GM18951 (cell line): ENCODE measurements around the gene CSNK1E.
A peak's percentile ranks its signal among the peaks of the same experiment; 100 is the strongest.

Experiments
- POLR2A ChIP-seq: IDR thresholded peaks from 4 replicates; pipeline ENCODE4 v1.6.1; 2011; ENCODE audit warnings: mild to moderate bottlenecking; ENCODE audit not compliant: insufficient read length, insufficient read depth; ENCODE audit errors: extremely low read depth
- in situ Hi-C: fragments of 300-500 bp; cut with MboI; formaldehyde crosslinking; loops from one replicate; pipeline ENCODE4 v1.12.0; 2022; ENCODE audit warnings: low sequenced_read_pairs, mixed read lengths, inconsistent platforms; ENCODE audit not compliant: unreplicated experiment

Gene CSNK1E

DNA sequence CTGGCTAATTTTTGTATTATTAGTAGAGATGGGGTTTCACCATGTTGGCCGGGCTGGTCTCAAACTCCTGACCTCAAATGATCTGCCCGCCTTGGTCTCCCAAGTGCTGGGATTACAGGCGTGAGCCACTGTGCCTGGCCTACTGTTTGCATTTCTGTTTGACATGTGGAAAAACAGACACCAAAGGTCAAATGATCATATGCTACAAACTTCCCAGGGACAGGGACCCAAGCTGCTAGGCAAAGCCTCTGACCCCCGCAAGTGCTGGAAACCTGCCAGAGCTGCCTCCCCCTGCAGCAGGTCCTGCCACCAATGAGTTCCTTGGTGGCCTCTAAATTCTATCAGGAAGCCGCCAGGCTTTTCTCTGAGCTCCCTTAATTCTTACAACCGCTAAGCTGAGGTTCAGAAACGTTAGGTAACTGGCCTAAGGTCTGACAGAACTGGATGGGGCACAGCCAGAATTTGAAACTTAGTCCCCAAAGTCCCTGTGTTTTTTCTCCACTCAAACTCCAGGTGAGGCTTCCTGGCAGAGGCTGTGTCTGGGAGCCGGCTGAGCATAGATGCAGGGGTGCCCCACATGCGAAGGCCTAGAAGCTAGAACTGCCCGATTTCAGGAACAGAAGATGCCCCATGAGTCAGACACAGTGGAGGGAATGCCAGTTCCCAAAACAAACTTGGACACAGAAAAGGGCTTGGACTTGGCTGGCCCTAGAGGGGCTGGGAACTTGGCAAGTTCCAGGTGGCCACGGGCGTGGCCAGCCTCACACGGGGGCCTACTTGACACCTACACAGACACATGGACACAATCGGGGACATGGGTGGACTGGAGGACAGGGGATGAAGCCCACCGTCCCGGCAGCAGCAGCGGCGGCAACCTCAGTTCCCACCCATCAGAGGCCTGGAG, 7.4 kb downstream of the CSNK1E start:
- TF ChIP-seq POLR2A = no peak
- in situ Hi-C loops = no loop called here

DNA sequence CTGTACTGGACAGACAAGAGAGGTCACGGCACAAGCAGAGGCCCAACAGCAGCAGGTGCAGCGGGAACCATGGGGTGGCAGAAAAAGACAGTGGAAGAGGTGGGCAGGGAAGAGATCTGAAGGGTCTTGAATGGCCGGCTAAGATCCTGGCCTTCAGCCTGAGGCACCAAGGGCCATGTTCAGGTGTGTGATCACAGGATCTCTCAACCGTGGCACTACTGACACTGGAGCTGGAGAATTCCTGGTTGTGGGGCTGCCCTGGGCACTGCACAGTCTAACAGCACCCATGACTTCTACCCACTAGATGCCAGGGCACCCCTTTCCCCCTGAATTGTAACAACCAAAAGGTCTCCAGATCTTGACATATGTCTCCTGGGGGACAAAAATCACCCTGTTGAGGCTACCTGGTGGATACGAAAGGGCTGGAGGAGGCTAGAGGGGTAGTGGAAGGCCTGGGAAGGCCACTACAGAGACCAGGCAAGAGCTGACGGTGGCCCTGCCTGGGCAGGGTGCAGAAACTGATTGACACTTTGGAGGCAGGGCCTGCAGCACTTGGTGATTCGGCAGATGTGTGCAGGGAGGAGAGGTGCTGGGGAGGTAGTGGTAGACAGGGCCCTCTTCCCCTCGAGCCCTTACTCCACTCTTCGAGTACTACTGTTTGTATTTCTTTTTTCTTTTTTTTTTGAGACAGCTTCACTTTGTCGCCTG, 8.3 kb downstream of the CSNK1E start:
- TF ChIP-seq POLR2A = no peak
- in situ Hi-C loops = no loop called here

- TF ChIP-seq POLR2A = peak; percentile 31
- in situ Hi-C loops = no loop called here
Measured at GRCh38 chr22:38305471-38306448, 11.5 kb downstream of the CSNK1E start.

GRCh38 chr22:38304526-38304925, 12.7 kb downstream of the CSNK1E start:
- no peak for TF ChIP-seq POLR2A
- in situ Hi-C loops = no loop called here

- in situ Hi-C loops = no loop called here
- TF ChIP-seq POLR2A = no peak
Measured at GRCh38 chr22:38303974-38304373, 13.3 kb downstream of the CSNK1E start.

DNA sequence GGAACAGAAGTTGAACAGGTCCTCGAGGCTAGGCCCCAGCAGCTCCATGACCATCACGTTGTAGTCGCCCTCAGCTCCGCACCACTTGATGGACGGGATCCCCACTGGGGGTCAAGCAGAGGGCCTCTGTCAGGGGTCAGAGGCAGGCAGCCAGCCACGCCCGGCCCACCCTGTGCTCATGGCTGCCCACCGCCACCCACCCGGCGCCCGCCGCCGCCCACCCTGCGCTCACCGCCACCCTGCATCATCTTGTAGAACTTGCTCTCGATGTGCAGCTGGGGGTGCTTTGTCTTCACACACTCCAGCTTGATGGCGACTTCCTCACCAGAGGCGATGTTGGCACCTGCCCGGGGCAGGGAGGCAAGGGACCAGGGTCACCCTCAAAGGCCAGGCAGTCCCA, 14.3 kb downstream of the CSNK1E start:
- in situ Hi-C loops = no loop called here
- no peak for TF ChIP-seq POLR2A

DNA sequence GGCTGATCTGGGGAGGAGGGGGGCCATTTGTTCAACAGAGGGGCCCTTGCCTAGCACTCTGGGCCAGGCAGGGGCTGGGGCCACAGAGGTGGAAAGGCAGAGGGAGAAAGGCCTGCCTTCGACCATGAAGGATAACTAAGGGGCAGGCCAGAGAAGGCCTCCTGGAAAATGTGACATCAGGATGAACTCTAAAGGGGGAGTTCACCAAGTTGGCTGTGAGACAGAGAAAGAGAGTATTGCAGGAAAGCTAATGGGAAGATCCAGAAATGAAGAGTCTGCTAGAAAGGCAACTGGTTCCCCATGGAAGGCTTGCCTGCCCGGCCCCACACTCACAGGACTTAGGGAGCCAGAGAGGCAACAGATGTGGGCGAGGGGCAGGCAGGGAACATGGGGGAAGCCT, 16.3 kb downstream of the CSNK1E start:
- TF ChIP-seq POLR2A = no peak
- in situ Hi-C loops = no loop called here

DNA sequence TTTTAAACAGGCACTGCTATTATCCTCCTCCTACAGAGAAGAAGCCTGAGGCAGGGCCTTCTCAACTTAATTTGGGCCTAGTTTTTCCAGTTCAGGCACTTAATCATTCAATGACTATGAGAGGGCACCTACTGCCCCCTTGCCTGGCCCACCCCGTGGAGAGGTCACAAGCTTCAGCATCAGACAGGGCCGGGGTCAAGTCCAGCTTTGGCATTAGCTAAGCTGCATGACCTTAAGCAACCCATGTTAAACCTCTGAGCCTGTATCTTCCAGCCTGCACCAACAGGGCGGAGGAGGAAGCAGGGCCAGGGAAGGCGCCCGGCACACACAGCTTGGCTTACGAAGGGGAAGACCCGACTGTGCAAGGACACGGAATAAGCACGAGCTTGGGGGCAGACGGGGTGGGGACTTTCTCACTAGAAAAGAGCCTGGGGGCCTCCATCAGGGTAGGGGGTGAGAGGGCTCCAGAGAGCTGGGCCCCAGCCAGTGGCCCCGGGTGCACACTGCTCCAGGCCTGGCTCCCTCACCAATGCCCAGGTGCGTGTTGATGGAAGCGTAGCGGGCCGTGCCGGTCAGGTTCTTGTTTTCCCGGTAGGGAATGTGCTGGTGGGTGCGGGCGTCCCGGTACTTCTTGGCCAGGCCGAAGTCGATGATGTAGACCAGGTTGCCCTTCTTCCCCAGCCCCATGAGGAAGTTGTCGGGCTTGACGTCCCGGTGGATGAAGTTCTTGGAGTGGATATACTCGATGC, 16.9 kb downstream of the CSNK1E start:
- in situ Hi-C loops = no loop called here
- TF ChIP-seq POLR2A = no peak

GRCh38 chr22:38299770-38300102, 17.5 kb downstream of the CSNK1E start:
- in situ Hi-C loops = no loop called here
- no peak for TF ChIP-seq POLR2A

GRCh38 chr22:38298312-38299005, 18.8 kb downstream of the CSNK1E start:
- in situ Hi-C loops = no loop called here
- no peak for TF ChIP-seq POLR2A

DNA sequence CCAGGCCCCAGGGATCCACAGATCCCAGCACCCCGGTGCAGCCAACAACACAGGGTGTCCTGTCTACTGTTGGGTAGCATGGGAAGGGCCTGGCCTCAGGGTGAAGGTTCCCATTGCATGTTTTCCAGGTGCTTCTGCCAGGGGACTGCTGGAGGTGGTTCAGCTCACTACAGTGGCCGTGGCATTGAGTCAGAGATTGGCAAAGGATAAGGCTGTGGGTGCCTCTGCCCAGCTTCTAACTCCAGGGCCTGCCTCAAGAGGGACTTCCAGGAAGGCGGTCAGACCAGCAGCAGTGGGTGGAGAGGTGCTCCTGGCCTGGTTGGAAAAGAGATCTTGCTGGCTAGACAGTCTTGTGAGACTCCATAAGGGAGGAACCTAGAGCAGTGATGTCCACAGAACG, 20.9 kb downstream of the CSNK1E start:
- TF ChIP-seq POLR2A = no peak

DNA sequence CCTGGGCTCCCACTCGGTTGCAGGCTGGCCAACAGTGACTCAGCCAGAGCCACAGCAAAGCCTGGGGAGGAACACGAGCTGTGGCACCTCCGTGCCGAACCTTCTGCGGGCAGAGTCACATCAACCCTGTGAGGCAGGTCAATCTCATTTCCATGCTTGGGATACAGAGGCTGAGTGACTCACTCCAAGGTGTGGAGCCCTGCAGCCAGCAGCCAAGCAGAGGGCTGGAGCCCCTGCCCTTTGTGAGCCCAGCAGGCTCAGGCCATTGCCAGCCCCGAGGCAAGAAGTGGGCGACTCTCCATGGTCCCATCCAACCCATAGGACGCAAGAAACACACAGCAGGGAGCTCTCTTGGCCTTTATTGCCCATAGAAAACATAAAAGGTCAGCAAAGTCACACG, 21.4 kb downstream of the CSNK1E start:
- no peak for TF ChIP-seq POLR2A
- in situ Hi-C loops = no loop called here

More for the DNA sequence above, 20.9 kb downstream of the CSNK1E start:
- in situ Hi-C loops = no loop called here

- in situ Hi-C loops = no loop called here
- TF ChIP-seq POLR2A = no peak
Measured at GRCh38 chr22:38295339-38295738, 21.9 kb downstream of the CSNK1E start.
